Measurements from ENCODE around the gene BMP2K. TPM values are rescaled to one million over a fixed set of nuclear protein-coding genes. Genes with fewer than 3 reads are reported as not detected.

BMP2K gene
- total and polyA plus RNA-seq, 2 experiments from 2014 or later, result 8.2 to 32.5 TPM

DNA sequence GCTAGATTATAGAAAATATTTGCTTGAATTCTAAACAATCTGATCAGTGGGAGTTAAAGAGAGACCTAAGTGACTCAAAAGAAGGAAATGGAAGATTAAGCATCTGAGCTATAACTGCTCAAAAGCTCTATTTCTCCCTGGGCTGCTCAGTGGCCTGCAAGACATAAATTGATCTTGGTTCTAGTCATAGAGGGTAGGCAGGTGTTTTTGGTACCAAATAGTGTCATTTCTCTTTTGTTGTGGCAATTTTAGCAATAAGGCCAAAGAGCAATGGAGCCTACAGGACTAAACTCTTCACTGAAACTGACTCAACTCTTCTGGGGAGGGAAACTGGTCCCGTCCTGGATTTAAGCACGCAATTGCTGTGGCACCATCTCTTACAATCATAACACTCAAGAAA lies 33.9 kb upstream of the BMP2K start:
- ATAC-seq (no peak), DNase-seq (ENCODE audit: low spot score) (no peak)
- Histone ChIP-seq H3K79me2 (replicated peaks; ENCODE audit: insufficient read depth) (no peaks in the 10 kb centered on the region), H3K4me1 (ENCODE audit: insufficient read depth) (no peaks in the 10 kb centered on the region), H3K4me2 (no peak overlapping the region), H3K4me3 (no peak overlapping the region), H3F3A (replicated peaks; ENCODE audit: low read depth) (no peaks in the 10 kb centered on the region), H3K9me2 (ENCODE audit: insufficient read depth) (no peaks in the 10 kb centered on the region), H4K20me1 (replicated peaks; ENCODE audit: insufficient read depth) (no peaks in the 10 kb centered on the region), H3K27me3 (ENCODE audit: insufficient read depth) (no peaks in the 10 kb centered on the region), H2AFZ (peak overlapping the region; percentile 9; the same call in 1 of the 2 replicates), H3K36me3 (ENCODE audit: insufficient read depth) (no peaks in the 10 kb centered on the region), H3K27ac (ENCODE audit: low read depth) (no peak overlapping the region)
- Mint-ChIP-seq H3K27me3 (ENCODE audit: insufficient read depth, low read depth, poor library complexity) (peaks cover 2% of the 10 kb centered on the region), H3K4me1 (no peaks in the 10 kb centered on the region), H3K9me3 (no peaks in the 10 kb centered on the region), H3K27ac (no peak overlapping the region), H3K36me3 (ENCODE audit: low read depth) (no peaks in the 10 kb centered on the region), H3K4me3 (no peak overlapping the region)
- TF ChIP-seq EZH2 (IDR thresholded peaks at IDR 0.05; ENCODE audit: low read depth, unreplicated experiment), result no peak
- TF ChIP-seq, protein P1, sequence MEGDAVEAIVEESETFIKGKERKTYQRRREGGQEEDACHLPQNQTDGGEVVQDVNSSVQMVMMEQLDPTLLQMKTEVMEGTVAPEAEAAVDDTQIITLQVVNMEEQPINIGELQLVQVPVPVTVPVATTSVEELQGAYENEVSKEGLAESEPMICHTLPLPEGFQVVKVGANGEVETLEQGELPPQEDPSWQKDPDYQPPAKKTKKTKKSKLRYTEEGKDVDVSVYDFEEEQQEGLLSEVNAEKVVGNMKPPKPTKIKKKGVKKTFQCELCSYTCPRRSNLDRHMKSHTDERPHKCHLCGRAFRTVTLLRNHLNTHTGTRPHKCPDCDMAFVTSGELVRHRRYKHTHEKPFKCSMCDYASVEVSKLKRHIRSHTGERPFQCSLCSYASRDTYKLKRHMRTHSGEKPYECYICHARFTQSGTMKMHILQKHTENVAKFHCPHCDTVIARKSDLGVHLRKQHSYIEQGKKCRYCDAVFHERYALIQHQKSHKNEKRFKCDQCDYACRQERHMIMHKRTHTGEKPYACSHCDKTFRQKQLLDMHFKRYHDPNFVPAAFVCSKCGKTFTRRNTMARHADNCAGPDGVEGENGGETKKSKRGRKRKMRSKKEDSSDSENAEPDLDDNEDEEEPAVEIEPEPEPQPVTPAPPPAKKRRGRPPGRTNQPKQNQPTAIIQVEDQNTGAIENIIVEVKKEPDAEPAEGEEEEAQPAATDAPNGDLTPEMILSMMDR (conservative IDR thresholded peaks at IDR 0.05; ENCODE audit: low read depth in 2 of 2), result no peak
- TF ChIP-seq ZNF331 (CRISPR knock-in tag; IDR thresholded peaks at IDR 0.05; ENCODE audit: low read depth), result no peak
- TF ChIP-seq, protein P2, sequence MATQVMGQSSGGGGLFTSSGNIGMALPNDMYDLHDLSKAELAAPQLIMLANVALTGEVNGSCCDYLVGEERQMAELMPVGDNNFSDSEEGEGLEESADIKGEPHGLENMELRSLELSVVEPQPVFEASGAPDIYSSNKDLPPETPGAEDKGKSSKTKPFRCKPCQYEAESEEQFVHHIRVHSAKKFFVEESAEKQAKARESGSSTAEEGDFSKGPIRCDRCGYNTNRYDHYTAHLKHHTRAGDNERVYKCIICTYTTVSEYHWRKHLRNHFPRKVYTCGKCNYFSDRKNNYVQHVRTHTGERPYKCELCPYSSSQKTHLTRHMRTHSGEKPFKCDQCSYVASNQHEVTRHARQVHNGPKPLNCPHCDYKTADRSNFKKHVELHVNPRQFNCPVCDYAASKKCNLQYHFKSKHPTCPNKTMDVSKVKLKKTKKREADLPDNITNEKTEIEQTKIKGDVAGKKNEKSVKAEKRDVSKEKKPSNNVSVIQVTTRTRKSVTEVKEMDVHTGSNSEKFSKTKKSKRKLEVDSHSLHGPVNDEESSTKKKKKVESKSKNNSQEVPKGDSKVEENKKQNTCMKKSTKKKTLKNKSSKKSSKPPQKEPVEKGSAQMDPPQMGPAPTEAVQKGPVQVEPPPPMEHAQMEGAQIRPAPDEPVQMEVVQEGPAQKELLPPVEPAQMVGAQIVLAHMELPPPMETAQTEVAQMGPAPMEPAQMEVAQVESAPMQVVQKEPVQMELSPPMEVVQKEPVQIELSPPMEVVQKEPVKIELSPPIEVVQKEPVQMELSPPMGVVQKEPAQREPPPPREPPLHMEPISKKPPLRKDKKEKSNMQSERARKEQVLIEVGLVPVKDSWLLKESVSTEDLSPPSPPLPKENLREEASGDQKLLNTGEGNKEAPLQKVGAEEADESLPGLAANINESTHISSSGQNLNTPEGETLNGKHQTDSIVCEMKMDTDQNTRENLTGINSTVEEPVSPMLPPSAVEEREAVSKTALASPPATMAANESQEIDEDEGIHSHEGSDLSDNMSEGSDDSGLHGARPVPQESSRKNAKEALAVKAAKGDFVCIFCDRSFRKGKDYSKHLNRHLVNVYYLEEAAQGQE (IDR thresholded peaks at IDR 0.05; ENCODE audit: unreplicated experiment), result no peak
- TF ChIP-seq, protein P3, sequence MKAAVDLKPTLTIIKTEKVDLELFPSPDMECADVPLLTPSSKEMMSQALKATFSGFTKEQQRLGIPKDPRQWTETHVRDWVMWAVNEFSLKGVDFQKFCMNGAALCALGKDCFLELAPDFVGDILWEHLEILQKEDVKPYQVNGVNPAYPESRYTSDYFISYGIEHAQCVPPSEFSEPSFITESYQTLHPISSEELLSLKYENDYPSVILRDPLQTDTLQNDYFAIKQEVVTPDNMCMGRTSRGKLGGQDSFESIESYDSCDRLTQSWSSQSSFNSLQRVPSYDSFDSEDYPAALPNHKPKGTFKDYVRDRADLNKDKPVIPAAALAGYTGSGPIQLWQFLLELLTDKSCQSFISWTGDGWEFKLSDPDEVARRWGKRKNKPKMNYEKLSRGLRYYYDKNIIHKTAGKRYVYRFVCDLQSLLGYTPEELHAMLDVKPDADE (IDR thresholded peaks at IDR 0.05), result no peak
- no peak for TF ChIP-seq NANOG (IDR thresholded peaks at IDR 0.05; ENCODE audit: borderline replicate concordance)
- no peak for TF ChIP-seq STAT1 (IDR thresholded peaks at IDR 0.05; ENCODE audit: unreplicated experiment)
- TF ChIP-seq ZNF114 (CRISPR knock-in tag; IDR thresholded peaks at IDR 0.05), result no peak
- TF ChIP-seq JUNB (IDR thresholded peaks at IDR 0.05; ENCODE audit: unreplicated experiment), result no peak
- TF ChIP-seq EZH2phosphoT487 (IDR thresholded peaks at IDR 0.05; ENCODE audit: unreplicated experiment), result no peak
- no peak for TF ChIP-seq CREB1 (CRISPR knock-in tag; IDR thresholded peaks at IDR 0.05; ENCODE audit: low read depth)
- no peak for TF ChIP-seq POLR2AphosphoS5 (IDR thresholded peaks at IDR 0.05; ENCODE audit: low read depth)
- TF ChIP-seq, protein P4, sequence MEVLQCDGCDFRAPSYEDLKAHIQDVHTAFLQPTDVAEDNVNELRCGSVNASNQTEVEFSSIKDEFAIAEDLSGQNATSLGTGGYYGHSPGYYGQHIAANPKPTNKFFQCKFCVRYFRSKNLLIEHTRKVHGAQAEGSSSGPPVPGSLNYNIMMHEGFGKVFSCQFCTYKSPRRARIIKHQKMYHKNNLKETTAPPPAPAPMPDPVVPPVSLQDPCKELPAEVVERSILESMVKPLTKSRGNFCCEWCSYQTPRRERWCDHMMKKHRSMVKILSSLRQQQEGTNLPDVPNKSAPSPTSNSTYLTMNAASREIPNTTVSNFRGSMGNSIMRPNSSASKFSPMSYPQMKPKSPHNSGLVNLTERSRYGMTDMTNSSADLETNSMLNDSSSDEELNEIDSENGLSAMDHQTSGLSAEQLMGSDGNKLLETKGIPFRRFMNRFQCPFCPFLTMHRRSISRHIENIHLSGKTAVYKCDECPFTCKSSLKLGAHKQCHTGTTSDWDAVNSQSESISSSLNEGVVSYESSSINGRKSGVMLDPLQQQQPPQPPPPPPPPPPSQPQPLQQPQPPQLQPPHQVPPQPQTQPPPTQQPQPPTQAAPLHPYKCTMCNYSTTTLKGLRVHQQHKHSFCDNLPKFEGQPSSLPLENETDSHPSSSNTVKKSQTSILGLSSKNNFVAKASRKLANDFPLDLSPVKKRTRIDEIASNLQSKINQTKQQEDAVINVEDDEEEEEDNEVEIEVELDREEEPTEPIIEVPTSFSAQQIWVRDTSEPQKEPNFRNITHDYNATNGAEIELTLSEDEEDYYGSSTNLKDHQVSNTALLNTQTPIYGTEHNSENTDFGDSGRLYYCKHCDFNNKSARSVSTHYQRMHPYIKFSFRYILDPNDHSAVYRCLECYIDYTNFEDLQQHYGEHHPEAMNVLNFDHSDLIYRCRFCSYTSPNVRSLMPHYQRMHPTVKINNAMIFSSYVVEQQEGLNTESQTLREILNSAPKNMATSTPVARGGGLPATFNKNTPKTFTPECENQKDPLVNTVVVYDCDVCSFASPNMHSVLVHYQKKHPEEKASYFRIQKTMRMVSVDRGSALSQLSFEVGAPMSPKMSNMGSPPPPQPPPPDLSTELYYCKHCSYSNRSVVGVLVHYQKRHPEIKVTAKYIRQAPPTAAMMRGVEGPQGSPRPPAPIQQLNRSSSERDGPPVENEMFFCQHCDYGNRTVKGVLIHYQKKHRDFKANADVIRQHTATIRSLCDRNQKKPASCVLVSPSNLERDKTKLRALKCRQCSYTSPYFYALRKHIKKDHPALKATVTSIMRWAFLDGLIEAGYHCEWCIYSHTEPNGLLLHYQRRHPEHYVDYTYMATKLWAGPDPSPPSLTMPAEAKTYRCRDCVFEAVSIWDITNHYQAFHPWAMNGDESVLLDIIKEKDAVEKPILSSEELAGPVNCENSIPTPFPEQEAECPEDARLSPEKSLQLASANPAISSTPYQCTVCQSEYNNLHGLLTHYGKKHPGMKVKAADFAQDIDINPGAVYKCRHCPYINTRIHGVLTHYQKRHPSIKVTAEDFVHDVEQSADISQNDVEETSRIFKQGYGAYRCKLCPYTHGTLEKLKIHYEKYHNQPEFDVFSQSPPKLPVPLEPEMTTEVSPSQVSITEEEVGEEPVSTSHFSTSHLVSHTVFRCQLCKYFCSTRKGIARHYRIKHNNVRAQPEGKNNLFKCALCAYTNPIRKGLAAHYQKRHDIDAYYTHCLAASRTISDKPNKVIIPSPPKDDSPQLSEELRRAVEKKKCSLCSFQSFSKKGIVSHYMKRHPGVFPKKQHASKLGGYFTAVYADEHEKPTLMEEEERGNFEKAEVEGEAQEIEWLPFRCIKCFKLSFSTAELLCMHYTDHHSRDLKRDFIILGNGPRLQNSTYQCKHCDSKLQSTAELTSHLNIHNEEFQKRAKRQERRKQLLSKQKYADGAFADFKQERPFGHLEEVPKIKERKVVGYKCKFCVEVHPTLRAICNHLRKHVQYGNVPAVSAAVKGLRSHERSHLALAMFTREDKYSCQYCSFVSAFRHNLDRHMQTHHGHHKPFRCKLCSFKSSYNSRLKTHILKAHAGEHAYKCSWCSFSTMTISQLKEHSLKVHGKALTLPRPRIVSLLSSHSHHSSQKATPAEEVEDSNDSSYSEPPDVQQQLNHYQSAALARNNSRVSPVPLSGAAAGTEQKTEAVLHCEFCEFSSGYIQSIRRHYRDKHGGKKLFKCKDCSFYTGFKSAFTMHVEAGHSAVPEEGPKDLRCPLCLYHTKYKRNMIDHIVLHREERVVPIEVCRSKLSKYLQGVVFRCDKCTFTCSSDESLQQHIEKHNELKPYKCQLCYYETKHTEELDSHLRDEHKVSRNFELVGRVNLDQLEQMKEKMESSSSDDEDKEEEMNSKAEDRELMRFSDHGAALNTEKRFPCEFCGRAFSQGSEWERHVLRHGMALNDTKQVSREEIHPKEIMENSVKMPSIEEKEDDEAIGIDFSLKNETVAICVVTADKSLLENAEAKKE (CRISPR knock-in tag; IDR thresholded peaks at IDR 0.05), result no peak

All from GM23338 (cell line).